SK-N-MC (cell line): Measurements from ENCODE around the gene ASCC3.

Source experiments
- EZH2 ChIP-seq: fragments of 200-600 bp; sonication (generic); IDR thresholded peaks from one replicate; pipeline ENCODE4 v1.6.1; 2017; ENCODE audit warnings: antibody characterized with exemption
- FOXP2 ChIP-seq: optimal IDR thresholded peaks from 2 replicates; pipeline ENCODE3; 2011; ENCODE audit warnings: mild to moderate bottlenecking, moderate library complexity; ENCODE audit not compliant: insufficient read depth; ENCODE audit errors: extremely low read length, control extremely low read depth
- POLR2AphosphoS5 ChIP-seq: IDR thresholded peaks from 2 replicates; pipeline ENCODE4 v1.6.1; 2012; ENCODE audit warnings: mild to moderate bottlenecking, low read depth, low read length, borderline replicate concordance

- TF ChIP-seq POLR2AphosphoS5 (no peak), EZH2 (no peak), FOXP2 (no peak)
Measured at GRCh38 chr6:100575921-100576320, 305.2 kb downstream of the ASCC3 start.
